ENCODE data around the gene AGBL1.

The AGBL1 gene

DNA sequence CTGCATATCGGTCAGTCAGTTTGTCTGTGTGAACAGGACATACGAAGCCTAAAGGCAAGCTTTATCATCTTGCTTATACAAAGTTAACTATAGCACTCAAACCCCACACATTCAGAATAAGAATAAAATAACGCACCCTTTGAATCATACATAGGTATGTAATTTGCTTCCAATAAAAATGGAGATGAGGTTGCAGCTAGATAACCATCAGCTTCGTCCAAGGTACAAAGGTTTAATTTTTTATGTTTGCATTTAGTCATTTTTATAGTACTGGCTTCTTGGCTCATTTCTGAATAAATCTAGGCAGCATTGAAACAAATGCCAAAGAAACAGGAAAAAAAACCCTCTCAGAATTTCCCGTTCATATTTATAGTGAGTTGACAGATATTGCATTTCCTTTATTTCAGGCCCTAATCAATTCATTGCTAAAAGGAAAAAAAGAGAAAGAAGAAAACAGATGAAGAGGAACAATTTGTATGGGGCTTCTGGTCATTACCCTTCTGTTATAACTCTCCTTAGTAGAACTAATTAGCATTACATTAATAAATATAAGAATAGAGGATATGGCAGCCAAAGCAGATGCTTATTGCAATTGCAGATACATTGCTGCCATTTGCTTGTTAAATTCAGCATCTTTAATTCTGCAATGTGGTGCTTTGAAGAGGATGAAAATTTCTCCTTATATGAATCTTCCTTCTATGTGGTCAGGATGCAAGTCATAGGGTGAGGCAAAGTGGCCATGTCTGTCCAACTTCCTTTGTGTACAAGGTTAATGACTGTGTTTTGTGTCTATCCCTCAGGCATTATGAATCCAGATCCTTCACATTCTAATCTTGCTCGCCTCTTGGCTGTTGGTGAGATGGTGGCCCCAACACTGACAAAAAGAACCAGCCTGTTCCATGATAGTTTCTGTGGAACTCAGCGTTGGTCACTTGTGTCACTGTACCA is 550.0 kb downstream of the AGBL1 start:
- Mint-ChIP-seq H3K27ac (no peak overlapping the region), H3K27me3 (ENCODE audit: low read depth) (peaks cover 3% of the 10 kb centered on the region), H3K36me3 (ENCODE audit: low read depth) (no peaks in the 10 kb centered on the region), H3K4me1 (peaks cover 7% of the 10 kb centered on the region), H3K9me3 (peaks cover 4% of the 10 kb centered on the region), H3K4me3 (no peak overlapping the region)
- TF ChIP-seq, protein P1, sequence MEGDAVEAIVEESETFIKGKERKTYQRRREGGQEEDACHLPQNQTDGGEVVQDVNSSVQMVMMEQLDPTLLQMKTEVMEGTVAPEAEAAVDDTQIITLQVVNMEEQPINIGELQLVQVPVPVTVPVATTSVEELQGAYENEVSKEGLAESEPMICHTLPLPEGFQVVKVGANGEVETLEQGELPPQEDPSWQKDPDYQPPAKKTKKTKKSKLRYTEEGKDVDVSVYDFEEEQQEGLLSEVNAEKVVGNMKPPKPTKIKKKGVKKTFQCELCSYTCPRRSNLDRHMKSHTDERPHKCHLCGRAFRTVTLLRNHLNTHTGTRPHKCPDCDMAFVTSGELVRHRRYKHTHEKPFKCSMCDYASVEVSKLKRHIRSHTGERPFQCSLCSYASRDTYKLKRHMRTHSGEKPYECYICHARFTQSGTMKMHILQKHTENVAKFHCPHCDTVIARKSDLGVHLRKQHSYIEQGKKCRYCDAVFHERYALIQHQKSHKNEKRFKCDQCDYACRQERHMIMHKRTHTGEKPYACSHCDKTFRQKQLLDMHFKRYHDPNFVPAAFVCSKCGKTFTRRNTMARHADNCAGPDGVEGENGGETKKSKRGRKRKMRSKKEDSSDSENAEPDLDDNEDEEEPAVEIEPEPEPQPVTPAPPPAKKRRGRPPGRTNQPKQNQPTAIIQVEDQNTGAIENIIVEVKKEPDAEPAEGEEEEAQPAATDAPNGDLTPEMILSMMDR (IDR thresholded peaks at IDR 0.05; ENCODE audit: unreplicated experiment in 3 of 3): no peak

DNA sequence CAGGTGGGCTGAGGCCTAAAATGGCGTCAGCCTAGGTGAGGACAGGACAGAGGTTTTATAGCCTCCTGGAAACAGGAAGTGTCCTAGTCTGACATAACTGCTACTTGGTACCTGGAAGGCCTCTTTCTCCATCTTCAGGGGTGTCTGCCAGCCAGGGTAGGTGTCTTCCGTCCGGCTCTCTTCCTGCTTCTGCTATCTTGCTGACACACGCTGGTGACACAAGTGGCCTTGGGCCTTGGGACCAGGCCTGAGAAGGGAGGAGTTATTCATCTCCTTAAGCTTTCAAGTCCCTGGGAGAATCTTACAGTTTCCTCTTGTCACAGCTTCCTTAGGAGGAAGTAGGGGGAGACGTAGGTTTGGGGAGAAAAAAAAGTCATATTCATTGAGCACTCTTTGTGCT is 551.3 kb downstream of the AGBL1 start:
- Mint-ChIP-seq H3K4me3 (no peak overlapping the region), H3K27ac (no peak overlapping the region), H3K27me3 (ENCODE audit: low read depth) (peaks cover 3% of the 10 kb centered on the region), H3K9me3 (peaks cover 4% of the 10 kb centered on the region), H3K36me3 (ENCODE audit: low read depth) (no peaks in the 10 kb centered on the region), H3K4me1 (no peaks in the 10 kb centered on the region)
- TF ChIP-seq, protein P1 (IDR thresholded peaks at IDR 0.05; ENCODE audit: unreplicated experiment in 3 of 3): no peak

DNA sequence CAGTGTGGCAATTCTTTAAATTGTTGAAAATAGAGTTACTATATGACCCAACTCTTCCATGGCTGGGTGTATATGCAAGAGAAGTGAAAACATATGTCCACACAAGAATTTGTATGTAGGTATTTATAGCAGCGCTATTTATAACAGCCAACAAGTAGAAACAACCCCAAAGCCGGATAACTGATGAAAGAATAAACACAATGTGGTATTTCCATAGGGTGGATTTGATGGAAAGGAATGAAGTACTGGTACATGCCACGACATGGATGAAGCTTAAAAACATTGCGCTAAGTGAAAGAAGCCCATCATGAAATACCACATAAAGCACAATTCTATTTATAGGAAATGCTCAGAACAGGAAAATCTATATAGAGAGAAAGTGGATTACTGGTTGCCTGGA is 554.5 kb downstream of the AGBL1 start:
- Mint-ChIP-seq H3K27ac (no peak overlapping the region), H3K4me3 (no peak overlapping the region), H3K9me3 (peaks cover 4% of the 10 kb centered on the region), H3K4me1 (no peaks in the 10 kb centered on the region), H3K36me3 (ENCODE audit: low read depth) (no peaks in the 10 kb centered on the region), H3K27me3 (ENCODE audit: low read depth) (peaks cover 3% of the 10 kb centered on the region)
- TF ChIP-seq, protein P1 (IDR thresholded peaks at IDR 0.05; ENCODE audit: unreplicated experiment in 3 of 3): no peak

DNA sequence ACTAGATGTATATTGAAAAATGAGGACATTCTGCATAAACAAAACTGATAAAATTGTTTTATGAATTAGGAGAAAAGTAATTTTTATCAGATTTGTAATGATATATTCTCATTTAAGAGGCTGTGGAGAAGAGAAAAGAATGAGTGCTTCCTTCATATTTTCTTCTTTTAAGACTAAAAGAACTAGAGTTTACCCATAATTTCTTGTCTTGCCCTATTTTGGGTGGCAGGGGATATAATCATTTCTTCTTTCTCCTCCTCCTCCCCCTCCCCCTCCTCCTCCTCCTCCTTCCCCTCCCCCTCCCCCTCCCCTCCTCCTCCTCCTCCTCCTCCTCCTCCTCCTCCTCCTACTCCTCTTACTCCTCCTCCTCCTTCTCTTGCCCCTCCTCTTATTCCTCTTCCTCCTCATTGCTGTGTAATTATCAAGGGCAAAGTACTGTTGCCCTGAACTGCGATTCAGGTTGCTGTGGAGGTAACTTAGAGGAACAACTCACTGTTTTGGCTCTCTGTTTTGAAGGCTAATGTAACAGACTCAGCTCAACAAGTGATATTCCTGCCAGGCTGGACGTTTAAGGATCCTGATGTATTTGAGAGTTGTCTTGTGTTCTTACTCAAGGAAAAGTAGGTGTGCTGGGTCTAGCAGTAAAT is 555.4 kb downstream of the AGBL1 start:
- Mint-ChIP-seq H3K9me3 (peaks cover 4% of the 10 kb centered on the region), H3K27ac (no peak overlapping the region), H3K4me1 (no peaks in the 10 kb centered on the region), H3K27me3 (ENCODE audit: low read depth) (peaks cover 1% of the 10 kb centered on the region), H3K36me3 (ENCODE audit: low read depth) (no peaks in the 10 kb centered on the region), H3K4me3 (no peak overlapping the region)
- TF ChIP-seq, protein P1 (IDR thresholded peaks at IDR 0.05; ENCODE audit: unreplicated experiment in 3 of 3): no peak

DNA sequence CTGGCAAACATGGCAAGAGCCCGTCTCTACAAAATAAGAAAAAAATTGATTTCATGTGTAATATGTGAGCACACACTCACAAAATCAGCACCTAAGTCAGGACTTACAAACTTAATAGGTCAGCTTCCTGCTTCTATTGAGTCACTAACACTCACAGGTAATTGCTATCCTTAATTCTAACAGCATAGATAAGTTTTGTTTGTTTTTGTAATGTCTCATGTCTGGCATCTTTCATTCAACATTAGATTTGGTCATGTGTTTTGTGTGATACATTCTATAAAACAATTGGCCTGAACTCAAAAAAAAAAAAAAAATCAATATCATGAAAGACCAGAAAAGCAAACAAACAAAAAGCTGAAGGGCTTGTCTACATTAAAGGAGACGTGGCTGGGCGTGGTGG is 564.7 kb downstream of the AGBL1 start:
- TF ChIP-seq, protein P1 (IDR thresholded peaks at IDR 0.05; ENCODE audit: unreplicated experiment in 3 of 3): no peak
- Mint-ChIP-seq H3K27me3 (ENCODE audit: low read depth) (no peaks in the 10 kb centered on the region), H3K27ac (no peak overlapping the region), H3K36me3 (ENCODE audit: low read depth) (no peaks in the 10 kb centered on the region), H3K9me3 (no peaks in the 10 kb centered on the region), H3K4me1 (no peaks in the 10 kb centered on the region), H3K4me3 (no peak overlapping the region)

Data from nephron (organoid).